Activated T-cell treated with anti-CD3 and anti-CD28 coated beads, Interleukin-2, amount 50 U/mL, for 4 hours (primary cell): ENCODE data around the gene TRIM10. TPM values are rescaled to one million over a fixed set of nuclear protein-coding genes. Genes with fewer than 3 reads are reported as not detected.

ENCODE experiments used
- ATAC-seq, 2 donors: fragments of 200-7000 bp; cut with Tn5 transposase; one replicate each; pipeline ENCODE4 v1.10.0; 2021
- DNase-seq: peaks from one replicate; pipeline ENCODE4 v3.0.0-alpha.2; 2020
- H3K27me3 Mint-ChIP-seq: one replicate; pipeline ENCODE4 v1.8.0; 2021; ENCODE audit warnings: low read depth, mixed read lengths
- H3K36me3 Mint-ChIP-seq: one replicate; pipeline ENCODE4 v1.8.0; 2022; ENCODE audit warnings: mixed read lengths; ENCODE audit not compliant: insufficient read depth
- H3K4me1 Mint-ChIP-seq: one replicate; pipeline ENCODE4 v1.8.0; 2021; ENCODE audit warnings: low read depth, mixed read lengths
- H3K4me3 Mint-ChIP-seq: one replicate; pipeline ENCODE4 v1.8.0; 2021; ENCODE audit warnings: mild to moderate bottlenecking, moderate library complexity, mixed read lengths
- H3K9me3 Mint-ChIP-seq: one replicate; pipeline ENCODE4 v1.8.0; 2021; ENCODE audit warnings: mixed read lengths
- total RNA-seq, 3 donors: library from RNA; stranded (reverse); gene quantifications; one replicate each; pipeline ENCODE4 v1.2.1, GENCODE V29; 2021

TRIM10 gene
- total RNA-seq, 3 donors from 2014 or later, result not detected

GRCh38 chr6:30112402-30112994 is 48.5 kb downstream of the TRIM10 start:
- peaks cover 5% of the 10 kb centered on the region for H3K4me1 Mint-ChIP-seq
- ATAC-seq (no peak), DNase-seq (no peak)
- no peaks in the 10 kb centered on the region for H3K9me3 Mint-ChIP-seq
- H3K4me3 Mint-ChIP-seq, result no peak overlapping the region
- no peaks in the 10 kb centered on the region for H3K36me3 Mint-ChIP-seq
- H3K27me3 Mint-ChIP-seq, result peaks cover 50% of the 10 kb centered on the region

- no peaks in the 10 kb centered on the region for H3K9me3 Mint-ChIP-seq
- no peaks in the 10 kb centered on the region for H3K36me3 Mint-ChIP-seq
- H3K27me3 Mint-ChIP-seq, result peaks cover 51% of the 10 kb centered on the region
- no peak overlapping the region for H3K4me3 Mint-ChIP-seq
- peaks cover 5% of the 10 kb centered on the region for H3K4me1 Mint-ChIP-seq
- no peak for ATAC-seq
- no peak for DNase-seq
Measured at GRCh38 chr6:30111266-30111856, 49.6 kb downstream of the TRIM10 start.

- H3K4me1 Mint-ChIP-seq, result peaks cover 33% of the 10 kb centered on the region
- peaks cover 41% of the 10 kb centered on the region for H3K27me3 Mint-ChIP-seq
- H3K4me3 Mint-ChIP-seq, result no peak overlapping the region
- H3K9me3 Mint-ChIP-seq, result no peaks in the 10 kb centered on the region
- H3K36me3 Mint-ChIP-seq, result no peaks in the 10 kb centered on the region
- DNase-seq (no peak), ATAC-seq (no peak)
Measured at GRCh38 chr6:30104661-30105060, 56.4 kb downstream of the TRIM10 start.

- peaks cover 45% of the 10 kb centered on the region for H3K27me3 Mint-ChIP-seq
- DNase-seq, result no peak
Measured at GRCh38 chr6:30103872-30104179, 57.2 kb downstream of the TRIM10 start.

GRCh38 chr6:30102970-30103871 is 57.8 kb downstream of the TRIM10 start:
- ATAC-seq, result peak; percentile 84
- peaks cover 39% of the 10 kb centered on the region for H3K4me1 Mint-ChIP-seq
- H3K4me3 Mint-ChIP-seq, result peak overlapping the region; percentile 82
- H3K36me3 Mint-ChIP-seq, result no peaks in the 10 kb centered on the region
- H3K9me3 Mint-ChIP-seq, result no peaks in the 10 kb centered on the region
- DNase-seq, result peak; percentile 78
- peaks cover 45% of the 10 kb centered on the region for H3K27me3 Mint-ChIP-seq

More at GRCh38 chr6:30103872-30104179, 57.2 kb downstream of the TRIM10 start:
- no peaks in the 10 kb centered on the region for H3K9me3 Mint-ChIP-seq
- no peak for ATAC-seq
- no peaks in the 10 kb centered on the region for H3K36me3 Mint-ChIP-seq
- peak overlapping the region; percentile 82 for H3K4me3 Mint-ChIP-seq
- H3K4me1 Mint-ChIP-seq, result peaks cover 35% of the 10 kb centered on the region

GRCh38 chr6:30102414-30102969 is 58.5 kb downstream of the TRIM10 start:
- ATAC-seq (peak; percentile 3 to 9), DNase-seq (no peak)
- peaks cover 44% of the 10 kb centered on the region for H3K27me3 Mint-ChIP-seq
- H3K9me3 Mint-ChIP-seq, result no peaks in the 10 kb centered on the region
- peaks cover 46% of the 10 kb centered on the region for H3K4me1 Mint-ChIP-seq
- H3K36me3 Mint-ChIP-seq, result no peaks in the 10 kb centered on the region
- H3K4me3 Mint-ChIP-seq, result peak overlapping the region; percentile 82

Other genes starting within 250 kb of the TRIM10 start
- gene HLA-A, start 218.7 kb downstream of the TRIM10 start, total RNA-seq, result 1,000 to 10,000 TPM; 1,247 to 1,756 (median 1,527) TPM
- gene POLR1H, start 99.9 kb downstream of the TRIM10 start, total RNA-seq, result 10 to 100 TPM; 80.6 to 86.6 (median 84.8) TPM
- gene PPP1R11, start 94.0 kb downstream of the TRIM10 start, total RNA-seq, result 10 to 100 TPM; 71.9 to 81.6 (median 80.5) TPM
- gene RNF39, start 85.4 kb downstream of the TRIM10 start, total RNA-seq, result not detected
- not detected for gene TRIM31, start 48.1 kb downstream of the TRIM10 start, total RNA-seq
- gene TRIM40, start 25.1 kb downstream of the TRIM10 start, total RNA-seq, result not detected
- gene TRIM15, start 2.3 kb upstream of the TRIM10 start, total RNA-seq, result under 1 TPM in 1 of 3 donors, not detected in 2; 0.15 TPM
- gene TRIM26, start 52.2 kb upstream of the TRIM10 start, total RNA-seq, result 10 to 100 TPM; 57.1 to 72.5 (median 61.6) TPM
- gene TRIM39, start 165.7 kb upstream of the TRIM10 start, total RNA-seq, result 10 to 100 TPM; 25.5 to 33.0 (median 28.0) TPM
- 10 to 100 TPM; 67.3 to 74.8 (median 72.9) TPM for gene RPP21, start 183.9 kb upstream of the TRIM10 start, total RNA-seq